B cell (primary cell): Measurements from ENCODE around the gene KRT27. TPM values are rescaled to one million over a fixed set of nuclear protein-coding genes. Genes with fewer than 3 reads are reported as not detected.

Source experiments
- ATAC-seq: fragments of 200-7000 bp; cut with Tn5 transposase; one replicate; pipeline ENCODE4 v1.10.0; 2021; ENCODE audit warnings: low read depth, mild to moderate bottlenecking, moderate number of reproducible peaks, moderate library complexity
- CTCF ChIA-PET: fragments of 350-600 bp; sonication (Branson Sonifier 250); formaldehyde crosslinking; loops from one replicate; lab custom pipeline; 2021; ENCODE audit warnings: antibody characterized with exemption, inconsistent platforms; lab: Charles Lee
- POLR2A ChIA-PET: fragments of 350-600 bp; sonication (Branson Sonifier 250); formaldehyde crosslinking; loops from one replicate; lab custom pipeline; 2021; ENCODE audit warnings: antibody characterized with exemption; lab: Charles Lee
- DNase-seq: peaks from one replicate; pipeline ENCODE4 v3.0.0; 2013
- H2AFZ ChIP-seq: 2 replicates; pipeline ENCODE4 v1.6.1; 2012; ENCODE audit warnings: mild to moderate bottlenecking, low read depth, low read length; ENCODE audit not compliant: insufficient read depth, poor library complexity, severe bottlenecking
- H3K27ac ChIP-seq, 2 donors: 1 replicate in 1 of 2; 2 replicates in 1 of 2; pipeline ENCODE4 v1.5.1; 2012 to 2013; ENCODE audit warnings: low read length in 2 of 2, mild to moderate bottlenecking in 2 of 2, moderate library complexity in 1 of 2
- H3K27me3 ChIP-seq, 4 experiments: fragments of 200-600 bp in 1 of 4; sonication (generic) in 1 of 4; replicated peaks in 1 of 4; 1 replicate in 2 of 4; 2 replicates in 2 of 4; pipeline versions ENCODE4 v1.6.1 to v1.7.0; 2013 to 2016; ENCODE audit warnings: low read length in 3 of 4, mild to moderate bottlenecking in 2 of 4, mixed read lengths in 1 of 4, moderate library complexity in 1 of 4; ENCODE audit not compliant: insufficient read depth in 4 of 4, control insufficient read depth in 3 of 4; ENCODE audit errors: control extremely low read depth in 1 of 4
- H3K36me3 ChIP-seq, 2 experiments: replicated peaks in 1 of 2; 1 replicate in 1 of 2; 2 replicates in 1 of 2; pipeline versions ENCODE4 v1.6.1 to v1.7.1; 2013; ENCODE audit warnings: low read length in 1 of 2; ENCODE audit not compliant: insufficient read depth in 2 of 2, control insufficient read depth in 1 of 2; ENCODE audit errors: control extremely low read depth in 1 of 2, extremely low read depth in 1 of 2
- H3K4me1 ChIP-seq, 2 donors: fragments of 200-600 bp in 1 of 2; sonication (generic) in 1 of 2; 1 replicate in 1 of 2; 2 replicates in 1 of 2; pipeline versions ENCODE4 v1.5.1 to v1.6.1; 2013 to 2017; ENCODE audit warnings: low read length in 2 of 2; ENCODE audit not compliant: control insufficient read depth in 2 of 2, insufficient read depth in 2 of 2
- H3K4me2 ChIP-seq: replicated peaks from 2 replicates; pipeline ENCODE3; 2012; ENCODE audit warnings: mild to moderate bottlenecking, low read depth, low read length; ENCODE audit not compliant: poor library complexity, severe bottlenecking
- H3K4me3 ChIP-seq, 5 experiments: fragments of 200-600 bp in 1 of 5; sonication (generic) in 1 of 5; 1 replicate in 3 of 5; 2 replicates in 2 of 5; pipeline versions ENCODE4 v1.5.1 to v1.7.0; 2011 to 2016; ENCODE audit warnings: low read length in 4 of 5, mild to moderate bottlenecking in 4 of 5, low read depth in 2 of 5, control low read depth in 1 of 5, moderate library complexity in 1 of 5; ENCODE audit not compliant: insufficient read depth in 1 of 5; ENCODE audit errors: control extremely low read depth in 1 of 5, extremely low read depth in 1 of 5
- H3K79me2 ChIP-seq: fragments of 200-600 bp; sonication (generic); one replicate; pipeline ENCODE4 v1.6.0; 2016; ENCODE audit warnings: low read length; ENCODE audit not compliant: control insufficient read depth, insufficient read depth
- H3K9ac ChIP-seq: fragments of 200-600 bp; sonication (generic); 2 replicates; pipeline ENCODE4 v1.6.1; 2017; ENCODE audit warnings: mild to moderate bottlenecking, low read length, moderate library complexity
- H3K9me3 ChIP-seq, 3 donors: one replicate each; pipeline versions ENCODE4 v1.6.1 to v1.7.1; 2013; ENCODE audit warnings: low read length in 2 of 3; ENCODE audit not compliant: control insufficient read depth in 2 of 3, insufficient read depth in 1 of 3; ENCODE audit errors: control extremely low read depth in 1 of 3
- H4K20me1 ChIP-seq: 2 replicates; pipeline ENCODE4 v1.6.0; 2012; ENCODE audit warnings: mild to moderate bottlenecking, low read length; ENCODE audit not compliant: insufficient read depth, control insufficient read depth, poor library complexity, severe bottlenecking
- H3K27ac Mint-ChIP-seq: one replicate; pipeline ENCODE4 v1.8.0; 2021; ENCODE audit warnings: mixed read lengths
- H3K27me3 Mint-ChIP-seq: one replicate; pipeline ENCODE4 v1.8.0; 2021; ENCODE audit warnings: mixed read lengths
- H3K4me1 Mint-ChIP-seq: one replicate; pipeline ENCODE4 v1.8.0; 2021; ENCODE audit warnings: mixed read lengths
- H3K4me3 Mint-ChIP-seq: one replicate; pipeline ENCODE4 v1.8.0; 2021; ENCODE audit warnings: mixed read lengths
- H3K9me3 Mint-ChIP-seq: one replicate; pipeline ENCODE4 v1.8.0; 2022; ENCODE audit warnings: mixed read lengths; ENCODE audit not compliant: insufficient read depth
- CTCF ChIP-seq: fragments of 200-600 bp; IDR thresholded peaks from one replicate; pipeline ENCODE4 v1.8.0; 2022; ENCODE audit warnings: antibody characterized with exemption, mild to moderate bottlenecking
- EZH2 ChIP-seq: IDR thresholded peaks from 2 replicates; pipeline ENCODE4 v1.6.1; 2012; ENCODE audit warnings: borderline replicate concordance, low read depth, mild to moderate bottlenecking, moderate library complexity, low read length; ENCODE audit not compliant: insufficient read depth, poor library complexity, severe bottlenecking
- WGBS: methylation state at CpG from one replicate; pipeline ENCODE4 v1.1.5; 2013; ENCODE audit warnings: missing lambda C conversion rate; ENCODE audit not compliant: insufficient coverage; 5-methylcytosine and 5-hydroxymethylcytosine counted together
- intact Hi-C: fragments of 100-400 bp; cut with micrococcal nuclease; formaldehyde crosslinking; loops from one replicate; pipeline ENCODE4 v1.10.0; 2022
- polyA plus RNA-seq: library from polyadenylated mRNA; depleted of rRNA; stranded (reverse); fragments of >200 nt; gene quantifications from 2 replicates; pipeline ENCODE4 v1.2.3, GENCODE V29; 2012
- total RNA-seq, 2 donors: library from RNA; stranded (reverse); fragments of 120-200 nt in 1 of 2; gene quantifications; 1 replicate in 1 of 2; 2 replicates in 1 of 2; pipeline versions ENCODE4 v1.2.3 to v1.2.4, GENCODE V29; 2013 to 2022

The KRT27 gene
- total and polyA plus RNA-seq, 2 donors (not counting 1 experiment from before 2014, with no cell fraction given) = not detected

GRCh38 chr17:40772101-40772500 lies 10.2 kb downstream of the KRT27 start, which contains the start of gene KRT26:
Gene KRT26 (minus strand): TSS chr17:40772201. CDS start chr17:40772113, 88 bp downstream.
- Histone ChIP-seq H3K4me1 (no peaks in the 10 kb centered on the region), H3K27ac (no peak within 1 kb of the TSS), H3K9ac (no peak within 1 kb of the TSS), H3K27me3 (peaks cover 0 to 9% (median 4%) of the 10 kb centered on the region in 4 experiments), H3K9me3 (no peaks in the 10 kb centered on the region), H3K4me2 (no peak within 1 kb of the TSS), H3K79me2 (no peaks in the 10 kb centered on the region), H4K20me1 (no peaks in the 10 kb centered on the region), H3K36me3 (no peaks in the 10 kb centered on the region), H3K4me3 (no peak within 1 kb of the TSS), H2AFZ (no peak within 1 kb of the TSS)
- no peak within 1 kb of the TSS for H3K4me3 Mint-ChIP-seq
- no peaks in the 10 kb centered on the region for H3K9me3 Mint-ChIP-seq
- no peak within 1 kb of the TSS for H3K27ac Mint-ChIP-seq
- ATAC-seq (no peak), DNase-seq (no peak)
- CTCF ChIA-PET = no interaction called here
- no peak for TF ChIP-seq EZH2
- no peak for TF ChIP-seq CTCF
- WGBS = 86% methylated on average over 1 of the region's 3 CpGs
- H3K27me3 Mint-ChIP-seq = peaks cover 50% of the 10 kb centered on the region
- intact Hi-C loops = no loop called here
- POLR2A ChIA-PET = no interaction called here
- H3K4me1 Mint-ChIP-seq = no peaks in the 10 kb centered on the region

- peaks cover 0 to 22% (median 9%) of the 10 kb centered on the region in 4 experiments for H3K27me3 ChIP-seq
- peaks cover 27% of the 10 kb centered on the region for H3K27me3 Mint-ChIP-seq
- DNase-seq = no peak
- no peaks in the 10 kb centered on the region for H3K36me3 ChIP-seq
- no peak overlapping the region for H3K4me3 Mint-ChIP-seq
- ChIA-PET CTCF (no interaction called here), POLR2A (no interaction called here)
- H3K9ac ChIP-seq = no peak overlapping the region
- H3K9me3 ChIP-seq = peaks cover 4 to 38% (median 17%) of the 10 kb centered on the region in 3 donors
- no peak overlapping the region for H3K4me2 ChIP-seq
- intact Hi-C loops = no loop called here
- H2AFZ ChIP-seq = no peak overlapping the region
- H3K4me1 ChIP-seq = no peaks in the 10 kb centered on the region
- no peak for ATAC-seq
- no peak for TF ChIP-seq EZH2
- no peak for TF ChIP-seq CTCF
- H3K9me3 Mint-ChIP-seq = peaks cover 10% of the 10 kb centered on the region
- H3K79me2 ChIP-seq = no peaks in the 10 kb centered on the region
- no peaks in the 10 kb centered on the region for H4K20me1 ChIP-seq
- no peak overlapping the region for H3K4me3 ChIP-seq
- WGBS = no CpG with 5 or more reads among the region's 2 CpGs
- no peak overlapping the region for H3K27ac Mint-ChIP-seq
- H3K27ac ChIP-seq = no peak overlapping the region
- no peaks in the 10 kb centered on the region for H3K4me1 Mint-ChIP-seq
These were observed 16.7 kb downstream of the KRT27 start for GRCh38 chr17:40765657-40766056.
